ENCODE measurements around the gene CLCNKA.

CLCNKA gene

DNA sequence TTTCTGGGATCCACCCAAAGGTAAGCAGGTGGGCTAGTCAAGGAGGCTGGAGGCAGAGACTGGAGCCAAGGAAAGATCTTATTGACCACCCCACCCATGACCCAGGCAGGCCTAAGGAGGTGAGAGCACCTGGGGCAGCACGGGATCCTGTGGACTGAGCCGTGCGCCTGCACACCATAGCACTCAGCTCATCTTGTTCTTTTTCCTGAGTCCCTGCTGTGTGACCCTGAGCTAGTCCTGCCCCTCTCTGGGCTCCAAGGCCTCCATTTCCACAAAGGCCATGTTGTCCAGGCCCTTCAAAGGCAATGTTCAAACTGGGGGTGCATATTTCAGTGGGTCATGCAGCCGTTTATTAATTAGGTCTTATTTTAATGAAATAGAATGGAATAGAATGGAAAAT lies 44.4 kb downstream of the CLCNKA start:
- DNase-seq = no peak

- DNase-seq = no peak
Observed at GRCh38 chr1:16067127-16067768, 45.4 kb downstream of the CLCNKA start.

- no peak for DNase-seq
Observed at GRCh38 chr1:16067933-16068332, 46.1 kb downstream of the CLCNKA start.

DNA sequence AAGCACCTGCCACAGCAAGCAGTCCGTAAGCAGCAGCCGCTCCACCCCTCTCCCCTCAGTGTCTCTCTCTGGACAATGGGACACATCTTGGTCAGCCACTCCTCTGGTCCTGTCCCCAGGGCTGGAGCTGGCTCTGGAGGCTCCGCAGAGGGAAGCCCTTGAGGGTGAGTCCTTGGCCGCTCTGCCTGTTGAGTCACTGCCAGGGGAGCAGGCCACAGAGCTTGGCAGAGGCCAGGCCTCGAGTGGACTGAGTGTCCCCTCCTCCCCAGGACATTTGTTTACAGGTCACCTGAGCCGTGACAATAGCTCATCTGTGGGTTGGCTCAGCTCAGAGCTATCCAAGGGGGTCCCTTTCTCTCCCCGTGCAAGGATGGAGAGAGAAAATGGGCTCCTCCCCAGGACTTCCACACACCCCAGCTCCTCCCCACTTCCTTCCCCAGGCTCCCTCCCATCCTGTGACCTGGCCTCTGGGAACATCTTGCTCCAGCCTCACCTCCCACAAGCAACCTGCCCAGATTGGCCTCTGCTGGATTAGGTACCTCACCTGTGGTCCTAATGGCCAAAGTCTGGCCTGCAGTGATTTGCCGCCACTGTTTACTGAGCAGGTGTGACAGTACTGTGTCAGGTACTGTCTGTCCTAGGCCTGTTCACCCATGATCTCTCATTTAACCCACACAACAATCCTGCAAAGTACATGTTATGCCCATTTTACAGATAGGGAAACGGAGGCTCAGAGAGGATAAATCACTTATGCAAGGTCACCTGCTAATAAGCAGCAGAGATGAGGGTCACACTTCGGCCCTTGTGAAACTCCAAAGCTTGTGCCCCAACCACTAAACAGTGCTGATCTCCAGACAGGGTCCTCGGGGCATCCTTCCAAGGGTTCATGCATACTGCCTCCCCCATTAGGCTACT lies 46.8 kb downstream of the CLCNKA start:
- DNase-seq = no peak

DNA sequence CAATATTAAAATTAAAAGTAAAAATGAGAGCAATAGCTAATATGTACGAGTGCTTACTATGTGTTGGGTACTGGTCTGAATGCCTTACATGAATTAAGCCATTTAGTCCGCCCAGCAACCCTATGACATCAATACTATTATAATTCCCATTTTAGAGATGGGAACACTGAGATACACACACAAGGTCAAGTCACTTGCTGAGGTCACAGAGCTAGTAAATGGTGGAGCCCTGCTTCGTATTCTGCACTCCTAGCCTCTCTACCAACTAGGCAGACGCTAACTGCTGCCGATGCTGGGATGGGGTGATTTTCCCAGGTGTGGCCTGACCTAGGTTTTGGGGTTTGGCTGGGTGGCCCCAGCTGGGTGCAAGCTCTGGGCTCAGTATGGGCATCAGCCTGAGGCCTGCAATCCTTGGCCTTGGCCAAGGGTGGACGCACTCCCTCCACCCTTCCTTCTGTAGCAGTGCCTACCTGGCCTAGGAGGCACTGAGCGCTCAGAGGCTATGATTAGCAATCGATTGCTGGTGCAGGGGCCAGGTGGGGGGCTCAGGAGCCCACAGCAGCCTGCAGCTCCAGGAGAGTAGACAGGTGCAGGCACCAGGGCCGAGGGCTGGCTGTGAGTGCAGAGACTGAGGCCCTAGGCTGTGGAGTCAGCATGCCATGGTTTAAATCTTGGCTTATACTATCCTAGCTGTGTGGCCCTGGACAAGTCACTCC lies 49.0 kb downstream of the CLCNKA start:
- no peak for DNase-seq

DNA sequence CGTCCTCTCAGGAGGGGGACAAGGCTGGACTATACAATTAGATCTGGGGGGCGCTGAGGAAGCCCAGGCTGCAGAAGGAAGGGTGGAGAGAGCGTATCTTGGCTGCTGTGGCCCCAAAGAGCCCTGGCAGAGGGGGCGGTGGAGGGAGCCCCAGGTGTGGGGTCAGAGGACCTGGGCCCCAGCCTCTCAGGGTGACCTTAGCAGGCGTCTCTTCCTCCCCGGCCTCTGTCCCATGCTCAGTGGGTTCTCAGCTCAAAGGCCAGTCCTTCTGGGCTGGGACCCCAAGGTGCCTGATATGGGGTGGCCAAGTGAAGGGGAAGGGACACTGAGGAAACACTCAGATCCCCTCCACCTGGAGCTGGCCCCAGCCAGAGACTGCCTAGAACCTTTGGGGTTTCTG lies 49.8 kb downstream of the CLCNKA start:
- no peak for DNase-seq

DNA sequence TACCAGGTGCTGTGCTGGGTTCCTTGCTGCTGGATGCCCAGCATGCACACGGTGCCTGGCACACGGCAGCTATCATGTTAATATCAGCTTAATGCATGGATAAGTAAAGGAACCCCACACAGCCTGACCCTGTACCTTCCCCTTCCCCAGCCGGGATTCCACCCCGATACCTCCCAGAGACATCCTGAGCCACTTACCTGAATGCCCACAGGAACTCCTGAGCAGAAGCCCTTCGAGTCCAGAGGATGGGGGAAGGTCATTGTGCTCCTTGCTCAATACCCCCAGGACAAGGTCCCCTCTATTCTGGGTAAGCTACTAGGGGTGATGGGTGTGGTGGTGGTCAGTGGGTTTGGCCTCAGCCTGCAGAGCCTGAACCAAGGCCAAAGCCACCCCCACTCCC lies 50.3 kb downstream of the CLCNKA start:
- no peak for DNase-seq

DNA sequence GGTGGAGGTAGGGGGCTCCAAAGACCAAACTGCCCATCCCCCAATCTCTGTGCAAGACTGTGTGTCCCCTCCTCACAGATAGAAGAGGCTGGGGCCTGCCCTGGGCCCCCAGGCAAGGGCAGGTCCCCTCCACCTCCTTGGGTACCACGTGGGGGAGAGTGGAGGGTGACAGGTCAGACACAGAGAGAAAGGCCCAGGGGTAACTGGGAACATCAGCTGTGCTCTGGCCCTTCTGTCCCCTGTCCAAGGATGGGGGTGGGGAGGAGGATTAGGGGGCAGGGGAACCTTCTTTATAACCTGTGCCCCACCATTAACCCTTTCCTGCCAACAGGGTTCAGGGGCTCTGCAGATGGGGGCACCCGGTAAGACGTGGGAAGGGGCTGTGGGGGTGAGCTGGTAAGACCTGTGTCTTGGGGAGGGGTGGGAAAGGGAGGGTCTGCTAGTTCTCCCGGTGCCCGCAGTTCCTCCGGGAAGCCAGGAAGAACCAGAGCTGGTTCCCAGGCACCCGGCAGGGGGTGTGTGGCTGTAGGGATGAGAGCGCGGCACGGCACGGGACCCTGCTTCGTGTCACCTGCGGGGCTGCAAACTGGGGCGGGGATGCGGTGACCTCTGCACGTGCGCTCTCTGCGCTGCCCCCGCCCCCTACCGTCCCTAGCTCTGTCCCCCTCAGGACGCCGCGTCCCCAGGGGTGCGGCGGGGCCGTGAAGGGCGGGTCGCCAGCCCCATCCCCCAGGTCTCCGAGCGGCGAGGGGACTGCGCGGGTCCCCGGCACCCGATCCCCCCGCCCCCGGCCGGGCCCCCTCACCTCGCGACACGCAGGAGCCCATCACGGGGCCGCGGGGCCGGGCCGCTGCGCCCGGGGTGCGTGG lies 51.0 kb downstream of the CLCNKA start:
- no peak for DNase-seq

GRCh38 chr1:16073490-16074119 lies 51.8 kb downstream of the CLCNKA start, which contains the start of gene FAM131C:
Gene FAM131C, minus strand, starts transcription at chr1:16073651. Its CDS starts 209 bp downstream, at chr1:16073442.
- peak; percentile 46 for DNase-seq

GRCh38 chr1:16074217-16074616 lies 52.4 kb downstream of the CLCNKA start:
- no peak for DNase-seq

DNA sequence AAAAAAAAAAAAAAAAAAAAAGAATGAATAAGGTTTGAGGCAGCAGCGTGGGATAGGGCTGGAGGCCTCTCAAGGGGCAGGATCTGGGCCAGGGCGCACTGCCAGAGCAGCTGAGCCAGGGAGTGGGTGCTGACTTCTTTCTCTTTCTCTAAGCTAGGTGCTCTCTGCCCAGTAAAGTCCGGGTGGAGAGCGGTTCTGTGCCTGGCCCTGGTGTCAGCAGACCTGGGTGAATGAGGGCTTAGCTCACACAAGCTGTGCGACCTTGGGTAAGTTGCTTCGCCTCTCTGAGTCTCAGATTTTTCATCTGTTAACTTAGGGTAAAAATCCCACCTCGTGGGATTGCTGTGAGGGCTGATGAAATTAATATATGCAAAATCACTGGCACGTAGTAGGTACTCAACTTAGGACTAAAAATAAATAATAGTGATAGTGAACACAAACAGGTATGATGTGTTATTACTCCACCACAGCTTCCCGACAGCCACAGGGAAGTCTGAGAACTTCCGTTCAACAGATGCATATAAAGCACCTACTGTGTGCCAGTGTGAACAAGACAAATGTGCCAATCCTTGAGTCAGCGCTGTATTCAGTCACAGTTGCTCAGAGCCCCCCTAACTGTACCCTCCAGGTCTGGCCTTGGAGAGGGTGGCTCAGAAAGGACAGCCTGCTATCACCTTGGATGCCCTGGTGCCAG lies 53.6 kb downstream of the CLCNKA start:
- no peak for DNase-seq

GRCh38 chr1:16076031-16076864 lies 54.4 kb downstream of the CLCNKA start:
- no peak for DNase-seq

GRCh38 chr1:16076865-16077238 lies 55.0 kb downstream of the CLCNKA start:
- DNase-seq = no peak

- no peak for DNase-seq
Observed at GRCh38 chr1:16077406-16078245, 55.8 kb downstream of the CLCNKA start.

- peak; percentile 22 for DNase-seq
Observed at GRCh38 chr1:16078925-16079656, 57.3 kb downstream of the CLCNKA start.

GRCh38 chr1:16080422-16081150 lies 58.8 kb downstream of the CLCNKA start:
- DNase-seq = no peak

GRCh38 chr1:16081636-16082035 lies 59.8 kb downstream of the CLCNKA start:
- DNase-seq = no peak
